Upper lobe of left lung (tissue), 6 donors: Measurements from ENCODE around the gene PLXNA1. TPM values are rescaled to one million over a fixed set of nuclear protein-coding genes. Genes with fewer than 3 reads are reported as not detected.

Experiments used
- ATAC-seq, 2 donors: fragments of 200-7000 bp; cut with Tn5 transposase; one replicate each; pipeline ENCODE4 v1.9.1; 2022; ENCODE audit warnings: mild to moderate bottlenecking in 2 of 2, moderate library complexity in 2 of 2; ENCODE audit not compliant: low FRiP score in 2 of 2
- DNase-seq, 2 donors: peaks; one replicate each; pipeline ENCODE4 v3.0.0-alpha.2; 2019 to 2020
- H3K27ac ChIP-seq, 4 donors: fragments of 200-600 bp; sonication (generic); one replicate each; pipeline ENCODE4 v1.5.1; 2016 to 2019
- H3K27me3 ChIP-seq, 4 donors: fragments of 200-600 bp; sonication (generic); one replicate each; pipeline ENCODE4 v1.5.1; 2017 to 2019
- H3K36me3 ChIP-seq, 4 donors: fragments of 200-600 bp; sonication (generic); one replicate each; pipeline ENCODE4 v1.5.1; 2016 to 2019
- H3K4me1 ChIP-seq, 4 donors: fragments of 200-600 bp; sonication (generic); one replicate each; pipeline ENCODE4 v1.5.1; 2018 to 2019
- H3K4me3 ChIP-seq, 4 donors: fragments of 200-600 bp; sonication (generic); one replicate each; pipeline ENCODE4 v1.5.1; 2017 to 2019; ENCODE audit warnings: mild to moderate bottlenecking in 2 of 4, moderate library complexity in 1 of 4
- H3K9me3 ChIP-seq, 4 donors: fragments of 200-600 bp; sonication (generic); one replicate each; pipeline ENCODE4 v1.5.1; 2018 to 2019
- EP300 ChIP-seq, 4 donors: sonication (generic); formaldehyde crosslinking; IDR thresholded peaks; one replicate each; pipeline ENCODE4 v1.5.1; 2017; ENCODE audit warnings: antibody characterized with exemption in 4 of 4, control low read depth in 2 of 4
- POLR2A ChIP-seq, 4 donors: fragments of 450-650 bp; IDR thresholded peaks; one replicate each; pipeline ENCODE4 v1.5.1; 2016 to 2017; ENCODE audit warnings: antibody characterized with exemption in 4 of 4, mild to moderate bottlenecking in 2 of 4
- POLR2AphosphoS5 ChIP-seq, 2 donors: sonication (generic); formaldehyde crosslinking; IDR thresholded peaks; one replicate each; pipeline ENCODE4 v1.5.1; 2017; ENCODE audit warnings: antibody characterized with exemption in 2 of 2
- WGBS, 2 donors: methylation state at CpG; one replicate each; pipeline ENCODE4 v1.1.5; 2017 to 2018; 5-methylcytosine and 5-hydroxymethylcytosine counted together
- total RNA-seq, 6 donors: library from RNA; depleted of rRNA in 4 of 6; stranded (reverse); fragments of >200 nt in 4 of 6; gene quantifications; one replicate each; pipeline versions ENCODE4 v1.1.0 to v1.2.1, GENCODE V29; 2016 to 2021
- TF ChIP-seq, protein P1 (sequence below), 6 experiments: fragments of 450-650 bp in 4 of 6; fragments of 200-600 bp in 2 of 6; sonication (generic) in 2 of 6; IDR thresholded peaks; one replicate each; pipeline ENCODE4 v1.5.1; 2016 to 2019; ENCODE audit warnings: antibody characterized with exemption in 6 of 6
- donor health status: DM: no; HTN: no; CAD: no; lungs with moderate emphysema.
- donor health status: DM: no; HTN: yes; CAD: no; lungs with severe emphysema.

PLXNA1 gene
- total RNA-seq, 6 donors from 2014 or later, result 48.0 to 94.3 (median 73.7) TPM

GRCh38 chr3:127031413-127031810, 48.5 kb downstream of the PLXNA1 start:
- H3K9me3 ChIP-seq, result no peaks in the 10 kb centered on the region
- peaks cover 5 to 83% (median 53%) of the 10 kb centered on the region in 4 donors for H3K36me3 ChIP-seq
- H3K27ac ChIP-seq, result no peak overlapping the region
- ATAC-seq, result no peak
- peak in 1 of 2 donors; percentile 60 for DNase-seq
- peaks cover 0 to 10% (median 5%) of the 10 kb centered on the region in 4 donors for H3K4me1 ChIP-seq
- H3K27me3 ChIP-seq, result no peaks in the 10 kb centered on the region
- TF ChIP-seq POLR2AphosphoS5 (IDR thresholded peaks at IDR 0.05) (no peak), POLR2A (IDR thresholded peaks at IDR 0.05) (no peak), EP300 (IDR thresholded peaks at IDR 0.05) (no peak)
- TF ChIP-seq, protein P1, sequence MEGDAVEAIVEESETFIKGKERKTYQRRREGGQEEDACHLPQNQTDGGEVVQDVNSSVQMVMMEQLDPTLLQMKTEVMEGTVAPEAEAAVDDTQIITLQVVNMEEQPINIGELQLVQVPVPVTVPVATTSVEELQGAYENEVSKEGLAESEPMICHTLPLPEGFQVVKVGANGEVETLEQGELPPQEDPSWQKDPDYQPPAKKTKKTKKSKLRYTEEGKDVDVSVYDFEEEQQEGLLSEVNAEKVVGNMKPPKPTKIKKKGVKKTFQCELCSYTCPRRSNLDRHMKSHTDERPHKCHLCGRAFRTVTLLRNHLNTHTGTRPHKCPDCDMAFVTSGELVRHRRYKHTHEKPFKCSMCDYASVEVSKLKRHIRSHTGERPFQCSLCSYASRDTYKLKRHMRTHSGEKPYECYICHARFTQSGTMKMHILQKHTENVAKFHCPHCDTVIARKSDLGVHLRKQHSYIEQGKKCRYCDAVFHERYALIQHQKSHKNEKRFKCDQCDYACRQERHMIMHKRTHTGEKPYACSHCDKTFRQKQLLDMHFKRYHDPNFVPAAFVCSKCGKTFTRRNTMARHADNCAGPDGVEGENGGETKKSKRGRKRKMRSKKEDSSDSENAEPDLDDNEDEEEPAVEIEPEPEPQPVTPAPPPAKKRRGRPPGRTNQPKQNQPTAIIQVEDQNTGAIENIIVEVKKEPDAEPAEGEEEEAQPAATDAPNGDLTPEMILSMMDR (IDR thresholded peaks at IDR 0.05), result no peak
- H3K4me3 ChIP-seq, result no peak overlapping the region
- WGBS, 2 donors, result 93 to 96% methylated on average over 8 to 9 of the region's 9 CpGs

- WGBS, 2 donors, result 89 to 100% methylated on average over 1 to 4 of the region's 7 CpGs
These were observed 48.9 kb downstream of the PLXNA1 start for GRCh38 chr3:127031845-127032244.

DNA sequence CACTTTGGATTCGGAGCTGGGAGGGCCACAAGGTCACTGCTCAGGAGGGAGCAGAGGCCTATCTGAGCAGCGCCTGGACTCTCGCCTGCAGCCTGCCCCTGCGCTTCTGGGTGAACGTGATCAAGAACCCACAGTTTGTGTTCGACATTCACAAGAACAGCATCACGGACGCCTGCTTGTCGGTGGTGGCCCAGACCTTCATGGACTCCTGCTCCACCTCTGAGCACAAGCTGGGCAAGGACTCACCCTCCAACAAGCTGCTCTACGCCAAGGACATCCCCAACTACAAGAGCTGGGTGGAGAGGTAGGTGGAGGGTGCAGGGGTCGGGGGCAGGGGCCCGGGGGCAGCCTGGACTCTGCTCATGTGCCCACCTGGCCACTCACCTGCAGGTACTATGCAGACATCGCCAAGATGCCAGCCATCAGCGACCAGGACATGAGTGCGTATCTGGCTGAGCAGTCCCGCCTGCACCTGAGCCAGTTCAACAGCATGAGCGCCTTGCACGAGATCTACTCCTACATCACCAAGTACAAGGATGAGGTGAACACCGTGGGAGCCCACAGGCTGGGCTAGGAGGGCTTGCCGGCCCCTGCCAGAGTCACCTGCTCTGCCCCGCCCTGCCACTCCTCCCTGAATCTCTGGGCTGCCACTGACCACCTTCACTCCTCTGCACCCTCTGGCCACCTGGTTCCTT, 49.5 kb downstream of the PLXNA1 start:
- no peak for TF ChIP-seq POLR2AphosphoS5 (IDR thresholded peaks at IDR 0.05)
- TF ChIP-seq POLR2A (IDR thresholded peaks at IDR 0.05), result no peak
- no peak for TF ChIP-seq EP300 (IDR thresholded peaks at IDR 0.05)
- no peak for ATAC-seq

More at GRCh38 chr3:127031845-127032244, 48.9 kb downstream of the PLXNA1 start:
- peak in 1 of 2 donors; percentile 52 for DNase-seq
- Histone ChIP-seq H3K4me3 (no peak overlapping the region), H3K4me1 (peaks cover 0 to 10% (median 5%) of the 10 kb centered on the region in 4 donors), H3K27me3 (no peaks in the 10 kb centered on the region), H3K27ac (no peak overlapping the region), H3K9me3 (no peaks in the 10 kb centered on the region), H3K36me3 (peaks cover 5 to 78% (median 51%) of the 10 kb centered on the region in 4 donors)
- TF ChIP-seq, protein P1 (IDR thresholded peaks at IDR 0.05), result no peak
- ATAC-seq, result no peak

More for the DNA sequence above, 49.5 kb downstream of the PLXNA1 start:
- peak in 1 of 2 donors; percentile 58 for DNase-seq
- Histone ChIP-seq H3K36me3 (peaks cover 5 to 73% (median 50%) of the 10 kb centered on the region in 4 donors), H3K4me3 (no peak overlapping the region), H3K27ac (no peak overlapping the region), H3K4me1 (peaks cover 0 to 15% (median 5%) of the 10 kb centered on the region in 4 donors), H3K9me3 (no peaks in the 10 kb centered on the region), H3K27me3 (no peaks in the 10 kb centered on the region)
- WGBS, 2 donors, result 88 to 92% methylated on average over 12 to 21 of the region's 21 CpGs

Other genes starting within 250 kb of the PLXNA1 start
- gene PRR23E, start 210.0 kb downstream of the PLXNA1 start, total RNA-seq, result not detected